Measurements from ENCODE around the gene RRAD. TPM values are rescaled to one million over a fixed set of nuclear protein-coding genes. Genes with fewer than 3 reads are reported as not detected.
"Not testable (repeated sequence)": the region's sequence is repeated elsewhere in the genome, so short reads cannot be mapped to it uniquely, and the experiment has no call there.

Gene RRAD
- total and polyA plus RNA-seq, 7 donors, result 164 to 2,869 (median 304) TPM

- peak; percentile 69 to 83 (median 80) for ATAC-seq
- Histone ChIP-seq H3K27me3 (ENCODE audit: insufficient read depth in 3 of 3, low read length in 2 of 3) (no peaks in the 10 kb centered on the region), H3K4me3 (no peak within 1 kb of the TSS), H3K36me3 (ENCODE audit: insufficient read depth in 1 of 2, low read depth in 1 of 2) (peaks cover 0 to 59% of the 10 kb centered on the region in 2 donors), H3K9me3 (no peaks in the 10 kb centered on the region), H3K4me1 (peaks cover 13% of the 10 kb centered on the region), H3K27ac (no peak within 1 kb of the TSS)
- TF ChIP-seq CTCF (IDR thresholded peaks at IDR 0.05), result peak; percentile 53
- intact Hi-C loops (cut with DNase I), result loop anchor here (5.0 kb wide), 2 partner anchors 41 to 196 kb away; partner anchors contain the start of genes FBXL8 (in 1 of the 2) and TRADD (in 1 of the 2)
- peak; percentile 53 to 72 for DNase-seq
- 61 to 67% (median 67%) methylated on average over 15 to 16 of the region's 16 CpGs for WGBS, 3 donors
Measured at GRCh38 chr16:66961065-66961744, 35.9 kb upstream of the RRAD start, which contains the start of gene CES3. Gene CES3, plus strand, starts transcription at chr16:66961266. Its CDS starts 42 bp downstream, at chr16:66961308.

GRCh38 chr16:66960270-66960669 is 34.9 kb upstream of the RRAD start:
- Histone ChIP-seq H3K9me3 (no peaks in the 10 kb centered on the region), H3K36me3 (ENCODE audit: insufficient read depth in 1 of 2, low read depth in 1 of 2) (peaks cover 0 to 54% of the 10 kb centered on the region in 2 donors), H3K27ac (no peak overlapping the region), H3K4me1 (peaks cover 13% of the 10 kb centered on the region), H3K27me3 (ENCODE audit: insufficient read depth in 3 of 3, low read length in 2 of 3) (no peaks in the 10 kb centered on the region), H3K4me3 (no peak overlapping the region)
- intact Hi-C loops (cut with DNase I), result loop anchor here (5.0 kb wide), 2 partner anchors 42 to 197 kb away; partner anchors contain the start of genes FBXL8 (in 1 of the 2) and TRADD (in 1 of the 2)
- no peak for DNase-seq
- 80 to 95% (median 82%) methylated on average over 1 of the region's 1 CpG for WGBS, 3 donors
- no peak for ATAC-seq
- TF ChIP-seq CTCF (IDR thresholded peaks at IDR 0.05), result no peak

- TF ChIP-seq CTCF (IDR thresholded peaks at IDR 0.05), result no peak
- DNase-seq (peak; percentile 41 to 62), ATAC-seq (peak in 2 of 4 donors; percentile 26 to 43)
- Histone ChIP-seq H3K9me3 (no peaks in the 10 kb centered on the region), H3K4me1 (peaks cover 13% of the 10 kb centered on the region), H3K27ac (no peak overlapping the region), H3K4me3 (no peak overlapping the region), H3K27me3 (ENCODE audit: insufficient read depth in 3 of 3, low read length in 2 of 3) (no peaks in the 10 kb centered on the region), H3K36me3 (ENCODE audit: insufficient read depth in 1 of 2, low read depth in 1 of 2) (peaks cover 0 to 50% of the 10 kb centered on the region in 2 donors)
- 21 to 40% (median 24%) methylated on average over 5 of the region's 5 CpGs for WGBS, 3 donors
- intact Hi-C loops (cut with DNase I), result loop anchor here (5.0 to 10.0 kb wide), 3 partner anchors 43 to 198 kb away; partner anchors contain the start of genes FBXL8 (in 1 of the 2) and TRADD (in 1 of the 2)
Measured at GRCh38 chr16:66959704-66960161, 34.4 kb upstream of the RRAD start.

- Histone ChIP-seq H3K27me3 (ENCODE audit: insufficient read depth in 3 of 3, low read length in 2 of 3) (no peaks in the 10 kb centered on the region), H3K4me3 (no peak overlapping the region), H3K4me1 (peaks cover 13% of the 10 kb centered on the region), H3K36me3 (ENCODE audit: insufficient read depth in 1 of 2, low read depth in 1 of 2) (peaks cover 0 to 44% of the 10 kb centered on the region in 2 donors), H3K27ac (no peak overlapping the region), H3K9me3 (no peaks in the 10 kb centered on the region)
- DNase-seq (peak in 1 of 2 donors; percentile 11), ATAC-seq (no peak)
- intact Hi-C loops (cut with DNase I), result loop anchor here in 1 of 2 donors (10.0 kb wide), 1 partner anchor 64 kb away; no protein-coding TSS in a partner anchor
- no peak for TF ChIP-seq CTCF (IDR thresholded peaks at IDR 0.05)
- whole genome bisulfite sequencing, 3 donors, result 78 to 84% (median 80%) methylated on average over 7 of the region's 7 CpGs
Measured at GRCh38 chr16:66958857-66959703, 33.7 kb upstream of the RRAD start.

GRCh38 chr16:66956154-66956457 is 30.8 kb upstream of the RRAD start:
- Histone ChIP-seq H3K36me3 (ENCODE audit: insufficient read depth in 1 of 2, low read depth in 1 of 2) (peaks cover 0 to 14% of the 10 kb centered on the region in 2 donors), H3K4me1 (peaks cover 25% of the 10 kb centered on the region)
- intact Hi-C loops (cut with DNase I), result loop anchor here in 1 of 2 donors (10.0 kb wide), 1 partner anchor 61 kb away; no protein-coding TSS in a partner anchor
- not testable (repeated sequence) for H3K4me3 ChIP-seq; H3K27ac ChIP-seq; H3K27me3 ChIP-seq (ENCODE audit: insufficient read depth in 3 of 3, low read length in 2 of 3); H3K9me3 ChIP-seq; DNase-seq; ATAC-seq
- WGBS, 3 donors, result 80 to 91% (median 82%) methylated on average over 1 of the region's 1 CpG

GRCh38 chr16:66955363-66956153 is 30.2 kb upstream of the RRAD start:
- H3K27ac ChIP-seq; H3K4me3 ChIP-seq; H3K27me3 ChIP-seq (ENCODE audit: insufficient read depth in 3 of 3, low read length in 2 of 3); ATAC-seq; H3K9me3 ChIP-seq; DNase-seq; H3K36me3 ChIP-seq (ENCODE audit: insufficient read depth in 1 of 2, low read depth in 1 of 2): not testable (repeated sequence)
- 79 to 87% (median 82%) methylated on average over 17 of the region's 17 CpGs for WGBS, 3 donors
- peaks cover 25% of the 10 kb centered on the region for H3K4me1 ChIP-seq
- intact Hi-C loops (cut with DNase I), result loop anchor here in 1 of 2 donors (10.0 kb wide), 1 partner anchor 61 kb away; no protein-coding TSS in a partner anchor
